Measurements from ENCODE around the gene KIAA1614.
"Not testable (repeated sequence)": the region's sequence is repeated elsewhere in the genome, so short reads cannot be mapped to it uniquely, and the experiment has no call there.

The KIAA1614 gene

GRCh38 chr1:180954801-180955165 lies 42.1 kb downstream of the KIAA1614 start:
- Histone ChIP-seq H3K4me1 (ENCODE audit: control insufficient read depth in 1 of 2, insufficient read depth in 1 of 2, low read depth in 1 of 2, low read length in 1 of 2) (peaks cover 23 to 24% of the 10 kb centered on the region in 2 experiments), H3K36me3 (peaks cover 16% of the 10 kb centered on the region), H3K27ac (no peak overlapping the region), H3K4me3 (ENCODE audit: low read depth in 1 of 2, low read length in 1 of 2) (peak overlapping the region in 1 of 2 experiments; percentile 62), H3K9me3 (no peaks in the 10 kb centered on the region), H3K27me3 (no peaks in the 10 kb centered on the region)
- TF ChIP-seq, protein P1, sequence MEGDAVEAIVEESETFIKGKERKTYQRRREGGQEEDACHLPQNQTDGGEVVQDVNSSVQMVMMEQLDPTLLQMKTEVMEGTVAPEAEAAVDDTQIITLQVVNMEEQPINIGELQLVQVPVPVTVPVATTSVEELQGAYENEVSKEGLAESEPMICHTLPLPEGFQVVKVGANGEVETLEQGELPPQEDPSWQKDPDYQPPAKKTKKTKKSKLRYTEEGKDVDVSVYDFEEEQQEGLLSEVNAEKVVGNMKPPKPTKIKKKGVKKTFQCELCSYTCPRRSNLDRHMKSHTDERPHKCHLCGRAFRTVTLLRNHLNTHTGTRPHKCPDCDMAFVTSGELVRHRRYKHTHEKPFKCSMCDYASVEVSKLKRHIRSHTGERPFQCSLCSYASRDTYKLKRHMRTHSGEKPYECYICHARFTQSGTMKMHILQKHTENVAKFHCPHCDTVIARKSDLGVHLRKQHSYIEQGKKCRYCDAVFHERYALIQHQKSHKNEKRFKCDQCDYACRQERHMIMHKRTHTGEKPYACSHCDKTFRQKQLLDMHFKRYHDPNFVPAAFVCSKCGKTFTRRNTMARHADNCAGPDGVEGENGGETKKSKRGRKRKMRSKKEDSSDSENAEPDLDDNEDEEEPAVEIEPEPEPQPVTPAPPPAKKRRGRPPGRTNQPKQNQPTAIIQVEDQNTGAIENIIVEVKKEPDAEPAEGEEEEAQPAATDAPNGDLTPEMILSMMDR (IDR thresholded peaks at IDR 0.05) = no peak

GRCh38 chr1:180956028-180956640 lies 43.4 kb downstream of the KIAA1614 start:
- TF ChIP-seq, protein P1 (IDR thresholded peaks at IDR 0.05) = no peak
- H3K9me3 ChIP-seq = no peaks in the 10 kb centered on the region
- no peaks in the 10 kb centered on the region for H3K27me3 ChIP-seq
- H3K36me3 ChIP-seq = peaks cover 10% of the 10 kb centered on the region
- no peak overlapping the region for H3K27ac ChIP-seq
- H3K4me1 ChIP-seq (ENCODE audit: control insufficient read depth in 1 of 2, insufficient read depth in 1 of 2, low read depth in 1 of 2, low read length in 1 of 2) = peaks cover 23 to 24% of the 10 kb centered on the region in 2 experiments
- H3K4me3 ChIP-seq (ENCODE audit: low read depth in 1 of 2, low read length in 1 of 2) = no peak overlapping the region

- H3K36me3 ChIP-seq; H3K4me1 ChIP-seq (ENCODE audit: control insufficient read depth in 1 of 2, insufficient read depth in 1 of 2, low read depth in 1 of 2, low read length in 1 of 2); H3K27ac ChIP-seq; H3K9me3 ChIP-seq; H3K4me3 ChIP-seq (ENCODE audit: low read depth in 1 of 2, low read length in 1 of 2); H3K27me3 ChIP-seq: not testable (repeated sequence)
These were observed 46.9 kb downstream of the KIAA1614 start for GRCh38 chr1:180959620-180960019.

GRCh38 chr1:180961622-180962021 lies 48.9 kb downstream of the KIAA1614 start:
- Histone ChIP-seq H3K4me1 (ENCODE audit: control insufficient read depth in 1 of 2, insufficient read depth in 1 of 2, low read depth in 1 of 2, low read length in 1 of 2) (peaks cover 0 to 4% of the 10 kb centered on the region in 2 experiments), H3K36me3 (peaks cover 25% of the 10 kb centered on the region), H3K9me3 (no peaks in the 10 kb centered on the region), H3K4me3 (ENCODE audit: low read depth in 1 of 2, low read length in 1 of 2) (no peak overlapping the region), H3K27me3 (no peaks in the 10 kb centered on the region), H3K27ac (no peak overlapping the region)
- TF ChIP-seq, protein P1 (IDR thresholded peaks at IDR 0.05) = no peak

GRCh38 chr1:180962178-180962577 lies 49.5 kb downstream of the KIAA1614 start:
- H3K27me3 ChIP-seq = no peaks in the 10 kb centered on the region
- TF ChIP-seq, protein P1 (IDR thresholded peaks at IDR 0.05) = no peak
- H3K36me3 ChIP-seq = peaks cover 31% of the 10 kb centered on the region
- H3K4me3 ChIP-seq (ENCODE audit: low read depth in 1 of 2, low read length in 1 of 2) = no peak overlapping the region
- no peak overlapping the region for H3K27ac ChIP-seq
- H3K9me3 ChIP-seq = no peaks in the 10 kb centered on the region
- peaks cover 0 to 4% of the 10 kb centered on the region in 2 experiments for H3K4me1 ChIP-seq (ENCODE audit: control insufficient read depth in 1 of 2, insufficient read depth in 1 of 2, low read depth in 1 of 2, low read length in 1 of 2)

DNA sequence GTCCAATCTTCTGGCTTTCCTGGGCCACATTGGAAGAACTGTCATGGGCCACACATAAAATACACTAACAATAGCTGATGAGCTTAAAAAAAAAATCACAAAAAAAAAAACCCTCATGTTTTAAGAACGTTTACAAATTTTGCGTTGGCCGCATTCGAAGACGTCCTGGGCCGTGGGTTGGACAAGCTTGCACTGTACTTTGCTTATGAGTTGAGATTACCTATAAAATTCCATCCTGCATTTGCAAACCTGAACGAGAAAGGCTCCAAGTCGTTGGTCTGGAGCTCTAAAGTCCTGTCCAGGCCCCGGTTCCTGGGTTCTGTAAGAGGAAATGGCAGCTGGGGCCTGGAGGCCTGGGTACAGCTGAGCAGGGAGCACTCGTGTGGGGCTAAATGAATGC lies 51.4 kb downstream of the KIAA1614 start:
- no peak overlapping the region for H3K4me3 ChIP-seq (ENCODE audit: low read depth in 1 of 2, low read length in 1 of 2)
- TF ChIP-seq, protein P1 (IDR thresholded peaks at IDR 0.05) = no peak
- no peak overlapping the region for H3K27ac ChIP-seq
- H3K4me1 ChIP-seq (ENCODE audit: control insufficient read depth in 1 of 2, insufficient read depth in 1 of 2, low read depth in 1 of 2, low read length in 1 of 2) = no peaks in the 10 kb centered on the region
- no peaks in the 10 kb centered on the region for H3K27me3 ChIP-seq
- H3K36me3 ChIP-seq = peaks cover 44% of the 10 kb centered on the region
- no peaks in the 10 kb centered on the region for H3K9me3 ChIP-seq

All from neutrophil (primary cell).